Measurements from ENCODE around the gene OR52A5. TPM values are rescaled to one million over a fixed set of nuclear protein-coding genes. Genes with fewer than 3 reads are reported as not detected.

The OR52A5 gene
- total and polyA plus RNA-seq, 2 donors (not counting 1 experiment from before 2014, with no cell fraction given) = not detected

DNA sequence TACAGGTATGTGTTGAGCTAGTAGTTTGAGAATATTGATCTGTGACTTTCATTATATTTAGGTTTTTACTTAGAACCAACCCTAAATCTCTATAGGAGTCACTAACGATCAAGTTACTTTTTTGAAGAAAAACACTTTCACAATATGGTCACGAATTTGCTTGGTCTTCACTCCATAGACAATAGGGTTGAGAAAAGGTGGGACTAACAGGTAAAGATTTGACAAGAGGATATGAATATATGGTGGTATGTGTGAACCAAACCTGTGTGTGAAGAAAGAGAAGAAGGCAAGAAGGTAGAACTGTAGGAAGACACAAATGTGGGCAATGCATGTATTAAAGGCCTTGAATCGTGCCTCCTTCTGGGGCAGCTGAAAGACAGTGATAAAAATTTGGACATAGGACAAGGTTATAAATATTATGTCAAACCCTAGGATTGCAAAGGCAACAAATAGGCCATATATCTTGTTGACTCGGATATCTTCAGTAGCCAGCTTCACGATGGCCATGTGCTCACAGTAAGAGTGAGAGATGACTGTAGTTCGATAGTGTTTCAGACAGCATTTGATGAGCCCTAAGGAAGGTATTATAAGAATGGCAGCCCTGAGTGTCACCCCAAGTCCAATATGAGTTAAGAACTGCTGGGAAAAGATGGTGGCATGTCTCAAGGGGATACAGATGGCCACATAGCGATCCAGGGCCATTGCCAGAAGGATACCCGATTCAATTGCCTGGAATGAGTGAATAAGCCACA is 6.4 kb downstream of the OR52A5 start:
- Histone ChIP-seq H3K27me3 (replicated peaks in 1 of 4; ENCODE audit: control extremely low read depth in 1 of 4, control insufficient read depth in 3 of 4, insufficient read depth in 4 of 4, low read length in 3 of 4) (no peaks in the 10 kb centered on the region), H3K9me3 (ENCODE audit: control extremely low read depth in 1 of 3, control insufficient read depth in 2 of 3, insufficient read depth in 1 of 3, low read length in 2 of 3) (no peaks in the 10 kb centered on the region), H3K9ac (ENCODE audit: low read length) (no peak overlapping the region), H3K36me3 (replicated peaks in 1 of 2; ENCODE audit: control extremely low read depth in 1 of 2, control insufficient read depth in 1 of 2, extremely low read depth in 1 of 2, insufficient read depth in 2 of 2, low read length in 1 of 2) (no peaks in the 10 kb centered on the region), H3K4me1 (ENCODE audit: control insufficient read depth in 2 of 2, insufficient read depth in 2 of 2, low read length in 2 of 2) (no peaks in the 10 kb centered on the region), H2AFZ (ENCODE audit: insufficient read depth, low read depth, low read length, poor library complexity, severe bottlenecking) (no peak overlapping the region), H3K4me3 (ENCODE audit: control extremely low read depth in 1 of 5, extremely low read depth in 1 of 5, insufficient read depth in 1 of 5, low read depth in 2 of 5, low read length in 4 of 5) (no peak overlapping the region), H3K79me2 (ENCODE audit: control insufficient read depth, insufficient read depth, low read length) (no peaks in the 10 kb centered on the region), H4K20me1 (ENCODE audit: control insufficient read depth, insufficient read depth, low read length, poor library complexity, severe bottlenecking) (no peaks in the 10 kb centered on the region), H3K4me2 (replicated peaks; ENCODE audit: low read depth, low read length, poor library complexity, severe bottlenecking) (no peak overlapping the region), H3K27ac (ENCODE audit: low read length in 2 of 2) (no peak overlapping the region)
- TF ChIP-seq EZH2 (IDR thresholded peaks at IDR 0.05; ENCODE audit: borderline replicate concordance, insufficient read depth, low read depth, low read length, poor library complexity, severe bottlenecking) (no peak), CTCF (IDR thresholded peaks at IDR 0.05) (no peak)
- no peaks in the 10 kb centered on the region for H3K4me1 Mint-ChIP-seq
- no peaks in the 10 kb centered on the region for H3K9me3 Mint-ChIP-seq (ENCODE audit: insufficient read depth)
- H3K27ac Mint-ChIP-seq = no peak overlapping the region
- intact Hi-C loops (cut with micrococcal nuclease) = no loop called here
- ChIA-PET POLR2A (no interaction called here), CTCF (no interaction called here)
- H3K4me3 Mint-ChIP-seq = no peak overlapping the region
- DNase-seq = no peak
- ATAC-seq (ENCODE audit: low read depth) = no peak
- WGBS (ENCODE audit: insufficient coverage) = 90% methylated on average over 6 of the region's 8 CpGs
- no peaks in the 10 kb centered on the region for H3K27me3 Mint-ChIP-seq

DNA sequence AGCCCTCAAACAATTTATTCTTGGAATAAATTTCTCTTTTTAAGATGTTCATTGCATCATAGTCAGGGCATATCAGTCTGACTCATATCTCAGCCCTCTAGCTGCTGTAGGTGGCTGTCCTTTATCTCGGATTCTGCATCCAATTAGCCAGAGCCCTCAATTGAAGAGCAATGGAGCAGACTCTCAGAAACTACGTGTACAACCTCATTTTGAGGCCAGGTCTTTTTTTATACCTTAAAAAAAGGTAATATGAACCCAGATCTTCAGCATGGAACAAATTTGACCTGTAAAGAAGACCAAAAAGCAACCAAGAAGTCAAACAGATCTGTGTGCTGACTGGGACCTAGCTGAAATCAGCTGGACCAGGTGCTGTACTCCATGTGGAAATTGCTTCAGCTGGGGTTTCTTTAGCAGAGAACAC is 8.7 kb downstream of the OR52A5 start:
- no peak overlapping the region for H3K27ac ChIP-seq (ENCODE audit: low read length in 2 of 2)
- Mint-ChIP-seq H3K27me3 (no peaks in the 10 kb centered on the region), H3K9me3 (ENCODE audit: insufficient read depth) (no peaks in the 10 kb centered on the region), H3K27ac (no peak overlapping the region), H3K4me1 (no peaks in the 10 kb centered on the region), H3K4me3 (no peak overlapping the region)
- intact Hi-C loops (cut with micrococcal nuclease) = no loop called here
- H3K27me3 ChIP-seq (replicated peaks in 1 of 4; ENCODE audit: control extremely low read depth in 1 of 4, control insufficient read depth in 3 of 4, insufficient read depth in 4 of 4, low read length in 3 of 4) = no peaks in the 10 kb centered on the region
- no peak overlapping the region for H3K4me2 ChIP-seq (replicated peaks; ENCODE audit: low read depth, low read length, poor library complexity, severe bottlenecking)
- no peaks in the 10 kb centered on the region for H3K9me3 ChIP-seq (ENCODE audit: control extremely low read depth in 1 of 3, control insufficient read depth in 2 of 3, insufficient read depth in 1 of 3, low read length in 2 of 3)
- TF ChIP-seq CTCF (IDR thresholded peaks at IDR 0.05) = no peak
- TF ChIP-seq EZH2 (IDR thresholded peaks at IDR 0.05; ENCODE audit: borderline replicate concordance, insufficient read depth, low read depth, low read length, poor library complexity, severe bottlenecking) = no peak
- no peak overlapping the region for H2AFZ ChIP-seq (ENCODE audit: insufficient read depth, low read depth, low read length, poor library complexity, severe bottlenecking)
- H3K4me1 ChIP-seq (ENCODE audit: control insufficient read depth in 2 of 2, insufficient read depth in 2 of 2, low read length in 2 of 2) = no peaks in the 10 kb centered on the region
- H3K4me3 ChIP-seq (ENCODE audit: control extremely low read depth in 1 of 5, extremely low read depth in 1 of 5, insufficient read depth in 1 of 5, low read depth in 2 of 5, low read length in 4 of 5) = no peak overlapping the region
- H3K9ac ChIP-seq (ENCODE audit: low read length) = no peak overlapping the region
- no peaks in the 10 kb centered on the region for H4K20me1 ChIP-seq (ENCODE audit: control insufficient read depth, insufficient read depth, low read length, poor library complexity, severe bottlenecking)
- no peaks in the 10 kb centered on the region for H3K79me2 ChIP-seq (ENCODE audit: control insufficient read depth, insufficient read depth, low read length)
- ChIA-PET CTCF (no interaction called here), POLR2A (no interaction called here)
- no peak for ATAC-seq (ENCODE audit: low read depth)
- 62% methylated on average over 1 of the region's 2 CpGs for whole genome bisulfite sequencing (ENCODE audit: insufficient coverage)
- DNase-seq = no peak
- no peaks in the 10 kb centered on the region for H3K36me3 ChIP-seq (replicated peaks in 1 of 2; ENCODE audit: control extremely low read depth in 1 of 2, control insufficient read depth in 1 of 2, extremely low read depth in 1 of 2, insufficient read depth in 2 of 2, low read length in 1 of 2)
